NB4 (cell line): ENCODE data around the gene SHISA6.

Experiments
- CTCF ChIP-seq: IDR thresholded peaks from one replicate; pipeline ENCODE4 v1.5.1; 2012; ENCODE audit warnings: low read depth, low read length
- POLR2A ChIP-seq: IDR thresholded peaks from 2 replicates; pipeline ENCODE4 v1.6.1; 2011; ENCODE audit warnings: mild to moderate bottlenecking; ENCODE audit not compliant: insufficient read length; ENCODE audit errors: extremely low read depth

- TF ChIP-seq CTCF: no peak
- no peak for TF ChIP-seq POLR2A
These were observed 148.6 kb downstream of the SHISA6 start for GRCh38 chr17:11389583-11389982.
